H1 (cell line): ENCODE measurements around the gene SEC14L5. TPM values are rescaled to one million over a fixed set of nuclear protein-coding genes. Genes with fewer than 3 reads are reported as not detected.
A peak's percentile ranks its signal among the peaks of the same experiment; 100 is the strongest.

Experiments used
- CTCF ChIA-PET: fragments of 300-600 bp; sonication (Branson Sonifier 250); formaldehyde crosslinking; loops from one replicate; lab custom pipeline; 2021; ENCODE audit not compliant: partially characterized antibody; lab: Charles Lee
- POLR2A ChIA-PET: fragments of 300-600 bp; sonication (Branson Sonifier 250); formaldehyde crosslinking; loops from one replicate; lab custom pipeline; 2021; ENCODE audit warnings: inconsistent platforms; ENCODE audit not compliant: partially characterized antibody; lab: Charles Lee
- DNase-seq, 2 experiments: peaks; one replicate each; pipeline versions ENCODE4 v3.0.0 to v3.0.0-alpha.2; 2010 to 2022; ENCODE audit warnings: low spot score in 2 of 2, low read depth in 1 of 2, mixed read lengths in 1 of 2
- FAIRE-seq: peaks from 2 replicates; lab custom pipeline; 2011; peaks lifted over from hg19 to GRCh38; lab: Jason Lieb, UNC
- H2AFZ ChIP-seq: 2 replicates; pipeline ENCODE4 v1.8.1; 2012; ENCODE audit warnings: low read length, inconsistent platforms
- H2AK5ac ChIP-seq: 2 replicates; pipeline ENCODE4 v1.6.1; 2013; ENCODE audit warnings: low read depth, low read length
- H2BK120ac ChIP-seq: replicated peaks from 2 replicates; pipeline ENCODE3; 2013; ENCODE audit warnings: low read depth, low read length, inconsistent platforms
- H2BK12ac ChIP-seq: 2 replicates; pipeline ENCODE4 v1.6.1; 2013; ENCODE audit warnings: low read depth, low read length
- H2BK15ac ChIP-seq: 2 replicates; pipeline ENCODE4 v1.6.1; 2013; ENCODE audit warnings: low read length
- H2BK20ac ChIP-seq: 2 replicates; pipeline ENCODE4 v1.6.1; 2013; ENCODE audit warnings: low read length
- H2BK5ac ChIP-seq: 2 replicates; pipeline ENCODE4 v1.6.1; 2013; ENCODE audit warnings: low read depth, low read length
- H3K14ac ChIP-seq: 2 replicates; pipeline ENCODE4 v1.6.1; 2013; ENCODE audit warnings: inconsistent platforms; ENCODE audit not compliant: insufficient read length
- H3K18ac ChIP-seq: 2 replicates; pipeline ENCODE4 v1.6.1; 2013; ENCODE audit warnings: low read length; ENCODE audit errors: extremely low read depth
- H3K23ac ChIP-seq: 2 replicates; pipeline ENCODE4 v1.6.1; 2013; ENCODE audit warnings: inconsistent platforms; ENCODE audit not compliant: insufficient read length
- H3K23me2 ChIP-seq: 2 replicates; pipeline ENCODE4 v1.6.1; 2013; ENCODE audit warnings: low read depth, low read length
- H3K27ac ChIP-seq: 2 replicates; pipeline ENCODE4 v1.6.1; 2011; ENCODE audit warnings: low read depth, low read length, inconsistent platforms
- H3K27me3 ChIP-seq, 4 experiments: replicated peaks in 1 of 4; 1 replicate in 1 of 4; 2 replicates in 3 of 4; pipeline versions ENCODE4 v1.6.1 to v1.8.1; 2011 to 2013; ENCODE audit warnings: low read length in 3 of 4, mild to moderate bottlenecking in 3 of 4, inconsistent platforms in 2 of 4, mixed read lengths in 2 of 4, moderate library complexity in 1 of 4; ENCODE audit not compliant: control insufficient read depth in 3 of 4, insufficient read depth in 3 of 4; ENCODE audit errors: extremely low read depth in 1 of 4
- H3K36me3 ChIP-seq, 4 experiments: 2 replicates each; pipeline versions ENCODE4 v1.6.1 to v1.8.1; 2011 to 2013; ENCODE audit warnings: mild to moderate bottlenecking in 4 of 4, low read length in 3 of 4, moderate library complexity in 2 of 4, control low read depth in 1 of 4, inconsistent platforms in 1 of 4; ENCODE audit not compliant: insufficient read depth in 4 of 4, control insufficient read depth in 2 of 4
- H3K4ac ChIP-seq: replicated peaks from 2 replicates; pipeline ENCODE3; 2013; ENCODE audit warnings: low read length, low read depth, mixed read lengths, inconsistent platforms; ENCODE audit not compliant: insufficient read length
- H3K4me1 ChIP-seq, 4 experiments: replicated peaks in 1 of 4; 1 replicate in 1 of 4; 2 replicates in 3 of 4; pipeline versions ENCODE4 v1.6.1 to v1.8.1; 2011 to 2013; ENCODE audit warnings: low read length in 3 of 4, inconsistent platforms in 2 of 4, mixed read lengths in 1 of 4; ENCODE audit not compliant: insufficient read depth in 4 of 4, control insufficient read depth in 3 of 4
- H3K4me2 ChIP-seq, 2 experiments: 2 replicates each; pipeline versions ENCODE4 v1.6.1 to v1.8.1; 2011 to 2013; ENCODE audit warnings: low read depth in 2 of 2, low read length in 2 of 2, control low read depth in 1 of 2, inconsistent platforms in 1 of 2, mild to moderate bottlenecking in 1 of 2; ENCODE audit not compliant: insufficient read depth in 1 of 2
- H3K4me3 ChIP-seq, 4 experiments: fragments of 200-600, 300-600 bp in 1 of 4; sonication (generic), shearing (Covaris generic), sonication (Bioruptor Twin) in 1 of 4; 2 replicates each; pipeline versions ENCODE4 v1.5.1 to v1.8.1; 2011 to 2016; ENCODE audit warnings: low read length in 4 of 4, low read depth in 3 of 4, control low read depth in 2 of 4, inconsistent platforms in 2 of 4, mild to moderate bottlenecking in 2 of 4, mixed read lengths in 1 of 4, moderate library complexity in 1 of 4; ENCODE audit not compliant: insufficient read depth in 2 of 4; ENCODE audit errors: extremely low read depth in 1 of 4
- H3K56ac ChIP-seq: replicated peaks from 2 replicates; pipeline ENCODE3; 2013; ENCODE audit warnings: low read depth, mild to moderate bottlenecking, mixed read lengths, low read length, inconsistent platforms; ENCODE audit not compliant: insufficient read length
- H3K79me1 ChIP-seq: 2 replicates; pipeline ENCODE4 v1.6.1; 2013; ENCODE audit warnings: low read depth, low read length, control low read depth
- H3K79me2 ChIP-seq, 2 experiments: 2 replicates each; pipeline versions ENCODE4 v1.6.1 to v1.8.1; 2012 to 2013; ENCODE audit warnings: low read length in 2 of 2, mild to moderate bottlenecking in 2 of 2, inconsistent platforms in 1 of 2; ENCODE audit not compliant: insufficient read depth in 2 of 2, control insufficient read depth in 1 of 2
- H3K9ac ChIP-seq, 4 experiments: replicated peaks in 1 of 4; 1 replicate in 1 of 4; 2 replicates in 3 of 4; pipeline versions ENCODE4 v1.6.1 to v1.8.1; 2011 to 2013; ENCODE audit warnings: low read depth in 3 of 4, low read length in 3 of 4, control low read depth in 2 of 4, mild to moderate bottlenecking in 2 of 4, moderate library complexity in 2 of 4, inconsistent platforms in 1 of 4; ENCODE audit errors: extremely low read depth in 1 of 4
- H3K9me3 ChIP-seq, 2 experiments: 2 replicates each; pipeline versions ENCODE4 v1.6.1 to v1.8.1; 2012 to 2013; ENCODE audit warnings: mild to moderate bottlenecking in 2 of 2, moderate library complexity in 2 of 2, control low read depth in 1 of 2, inconsistent platforms in 1 of 2, low read depth in 1 of 2, low read length in 1 of 2, mixed read lengths in 1 of 2; ENCODE audit not compliant: insufficient read depth in 2 of 2
- H4K20me1 ChIP-seq, 2 experiments: replicated peaks in 1 of 2; 2 replicates each; pipeline versions ENCODE3 to v1.8.1; 2011 to 2013; ENCODE audit warnings: inconsistent platforms in 2 of 2, low read length in 2 of 2, mild to moderate bottlenecking in 1 of 2; ENCODE audit not compliant: insufficient read depth in 2 of 2, control insufficient read depth in 1 of 2
- H4K5ac ChIP-seq: 2 replicates; pipeline ENCODE4 v1.6.1; 2013; ENCODE audit warnings: low read length, low read depth, mixed read lengths, inconsistent platforms; ENCODE audit not compliant: insufficient read length
- H4K8ac ChIP-seq: 2 replicates; pipeline ENCODE4 v1.8.0; 2013; ENCODE audit warnings: mild to moderate bottlenecking, moderate library complexity, low read length, inconsistent platforms; ENCODE audit not compliant: insufficient read depth; ENCODE audit errors: extremely low read depth
- H4K91ac ChIP-seq: replicated peaks from 2 replicates; pipeline ENCODE3; 2013; ENCODE audit warnings: low read length, mixed read lengths, inconsistent platforms; ENCODE audit not compliant: insufficient read length
- JUN ChIP-seq: IDR thresholded peaks from 2 replicates; pipeline ENCODE4 v1.6.1; 2011; ENCODE audit warnings: low read depth, mild to moderate bottlenecking, improper control_type of control experiment, low read length
- KDM1A ChIP-seq: fragments of 200-600, 300-600 bp; sonication (generic); IDR thresholded peaks from 2 replicates; pipeline ENCODE4 v1.7.1; 2016; ENCODE audit warnings: mild to moderate bottlenecking, low read length, borderline replicate concordance
- SIX5 ChIP-seq: IDR thresholded peaks from 2 replicates; pipeline ENCODE4 v1.6.1; 2011; ENCODE audit warnings: mild to moderate bottlenecking, low read depth, low read length
- WGBS, 2 experiments: shearing (Covaris generic) in 1 of 2; methylation state at CpG; one replicate each; pipeline versions ENCODE4 v1.1.6 to v1.1.7; 2013 to 2015; ENCODE audit warnings: low lambda C conversion rate in 2 of 2, mixed read lengths in 2 of 2, inconsistent platforms in 1 of 2, low coverage in 1 of 2, missing lambda C conversion rate in 1 of 2; ENCODE audit not compliant: insufficient replicate concordance in 2 of 2, insufficient coverage in 1 of 2, insufficient read length in 1 of 2; ENCODE audit errors: extremely low coverage in 1 of 2, missing lambda C conversion rate in 1 of 2; 5-methylcytosine and 5-hydroxymethylcytosine counted together
- polyA plus RNA-seq, 7 experiments: library from polyadenylated mRNA; depleted of rRNA in 3 of 7; stranded (reverse) in 5 of 7; unstranded in 2 of 7; fragments of >200 nt in 5 of 7; fragments of 200-250 nt in 2 of 7; gene quantifications; 1 replicate in 5 of 7; 2 replicates in 1 of 7; 4 replicates in 1 of 7; pipeline versions ENCODE4 v1.2.1 to v1.2.3, GENCODE V29; 2011 to 2013; ENCODE audit warnings: missing spikeins in 2 of 7, mixed read lengths in 2 of 7
- total RNA-seq: library from RNA; stranded (reverse); fragmentation: NEBNext Ultra II Directional; extraction: Animal tissue kit (Norgen Biotek cat#: 25700); gene quantifications from 2 replicates; pipeline ENCODE4 v1.2.1, GENCODE V29; 2021

Gene SEC14L5
- total and polyA plus RNA-seq, 2 of the 8 experiments (the other 6 are each of a cell fraction or from before 2014, with no cell fraction given), result 1.9 to 3.0 TPM

DNA sequence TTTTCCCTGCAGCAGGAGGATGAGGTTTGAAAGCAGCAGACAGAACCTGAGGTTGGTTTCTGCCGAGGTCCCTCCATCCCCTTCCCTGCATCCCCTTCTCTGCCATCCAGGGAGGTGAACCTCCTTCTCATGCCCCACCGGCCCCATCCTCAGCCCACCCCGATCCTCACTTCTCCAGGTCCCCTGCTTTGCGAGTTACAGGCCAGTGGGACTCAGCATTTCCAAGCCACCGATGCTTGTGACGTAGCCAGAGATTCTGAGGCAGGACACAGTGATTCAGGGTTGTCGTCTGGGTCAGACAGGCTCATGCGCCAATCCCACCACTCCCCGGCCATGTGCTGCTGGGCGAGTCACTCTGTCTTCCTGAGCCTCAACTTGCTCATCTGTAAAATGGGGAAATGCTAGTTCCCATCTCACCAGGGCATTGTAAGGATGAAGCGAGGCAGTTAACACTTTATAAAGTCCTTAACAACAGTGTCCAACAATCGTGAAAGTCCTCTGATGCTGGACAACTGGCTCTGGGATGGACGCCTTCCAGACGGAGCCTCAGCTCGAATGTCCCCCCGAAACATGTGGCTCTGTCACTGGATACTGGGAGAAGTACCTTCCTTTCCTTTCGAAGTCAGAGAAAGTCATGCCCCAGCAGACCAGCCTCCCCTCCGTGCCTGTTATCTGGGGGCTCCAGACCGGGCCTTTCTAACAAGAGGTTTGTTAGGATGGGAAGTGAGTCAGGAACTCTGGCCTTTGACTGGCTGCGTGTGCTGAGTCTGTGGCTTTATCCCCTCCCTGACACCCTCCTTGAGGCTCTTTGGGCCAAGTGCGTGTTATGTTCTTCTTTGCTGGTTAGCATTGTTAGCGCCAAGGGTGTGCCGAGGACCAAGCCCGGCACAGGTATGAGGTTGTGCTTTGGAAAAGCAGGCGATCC is 21.9 kb downstream of the SEC14L5 start:
- Histone ChIP-seq H4K5ac (no peak overlapping the region), H3K9ac (peak overlapping the region in 1 of 4 experiments; percentile 17; a peak in 1 of 7 replicates), H3K36me3 (no peaks in the 10 kb centered on the region), H3K4ac (no peak overlapping the region), H2BK5ac (no peak overlapping the region), H3K79me2 (no peaks in the 10 kb centered on the region), H3K56ac (no peak overlapping the region), H3K79me1 (no peaks in the 10 kb centered on the region), H3K14ac (no peak overlapping the region), H2BK15ac (0 out of 2 replicates have a peak overlapping the region, but pooled peaks have one; percentile 23), H3K18ac (no peak overlapping the region), H3K9me3 (no peaks in the 10 kb centered on the region), H4K20me1 (no peaks in the 10 kb centered on the region), H3K27ac (no peak overlapping the region), H4K91ac (no peak overlapping the region), H2AFZ (no peak overlapping the region), H4K8ac (peak overlapping the region; percentile 43; the same call in 1 of the 2 replicates), H2BK12ac (no peak overlapping the region), H3K27me3 (no peaks in the 10 kb centered on the region), H2BK120ac (no peak overlapping the region), H3K4me1 (peaks cover 0 to 5% (median 4%) of the 10 kb centered on the region in 4 experiments; a peak in 5 of 7 replicates), H3K23ac (no peak overlapping the region), H2AK5ac (no peak overlapping the region), H3K4me2 (no peak overlapping the region), H3K23me2 (no peaks in the 10 kb centered on the region), H3K4me3 (no peak overlapping the region), H2BK20ac (no peak overlapping the region)
- 90% methylated on average over 24 of the region's 25 CpGs; no CpG with 5 or more reads in 1 of the 2 experiments for WGBS, 2 experiments
- POLR2A ChIA-PET, result no interaction called here
- no peak for TF ChIP-seq SIX5
- peak; percentile 89 for TF ChIP-seq KDM1A
- no peak for TF ChIP-seq JUN
- no peak for DNase-seq
- CTCF ChIA-PET, result no interaction called here
- no peak for FAIRE-seq
